ENCODE measurements around the gene SLC25A22.
A peak's percentile ranks its signal among the peaks of the same experiment; 100 is the strongest.

SLC25A22 gene

DNA sequence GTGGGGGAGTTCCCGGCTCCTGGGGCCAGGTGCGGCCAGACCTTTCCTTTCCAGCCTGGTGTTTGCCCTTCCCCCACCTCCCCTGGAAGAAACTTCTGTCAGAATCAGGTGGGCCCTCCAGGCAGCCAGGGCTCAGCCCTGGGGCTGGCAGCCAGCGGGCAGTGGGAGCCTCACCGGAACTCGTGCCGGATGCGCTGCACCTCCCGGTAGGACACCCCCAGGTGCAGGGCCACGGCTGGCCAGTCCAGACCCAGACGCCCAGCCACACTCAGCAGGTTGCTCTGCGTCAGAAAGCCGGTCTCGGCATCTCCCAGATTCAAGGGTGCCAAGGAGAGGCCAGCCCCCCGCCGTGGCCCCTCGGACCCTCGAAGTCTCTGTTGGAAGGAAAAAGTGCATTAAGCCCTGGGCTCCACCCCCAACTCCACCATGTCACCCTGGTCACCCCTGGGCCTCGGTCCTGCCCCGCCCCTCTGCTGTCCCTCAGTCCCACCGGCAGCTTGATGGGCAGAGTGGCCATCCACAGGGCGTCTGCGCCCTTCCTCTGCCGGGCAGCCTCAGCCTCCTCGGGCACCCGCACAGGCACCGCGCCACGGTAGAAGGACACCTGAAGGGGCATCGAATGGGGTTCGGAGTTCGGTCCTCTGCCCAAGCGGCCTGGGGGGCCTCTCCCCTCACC is 1.7 kb upstream of the SLC25A22 start:
- Histone ChIP-seq H3K27ac (no peak overlapping the region), H3K36me3 (replicated peaks) (peaks cover 13% of the 10 kb centered on the region), H3K27me3 (replicated peaks) (no peaks in the 10 kb centered on the region), H3K4me3 (ENCODE audit: low read depth, low read length) (no peak overlapping the region)
- in situ Hi-C loops (cut with HindIII; ENCODE audit: low pct_ligation_motif_present, low sequenced_read_pairs): no loop called here
- DNase-seq: no peak
- TF ChIP-seq, protein P1, sequence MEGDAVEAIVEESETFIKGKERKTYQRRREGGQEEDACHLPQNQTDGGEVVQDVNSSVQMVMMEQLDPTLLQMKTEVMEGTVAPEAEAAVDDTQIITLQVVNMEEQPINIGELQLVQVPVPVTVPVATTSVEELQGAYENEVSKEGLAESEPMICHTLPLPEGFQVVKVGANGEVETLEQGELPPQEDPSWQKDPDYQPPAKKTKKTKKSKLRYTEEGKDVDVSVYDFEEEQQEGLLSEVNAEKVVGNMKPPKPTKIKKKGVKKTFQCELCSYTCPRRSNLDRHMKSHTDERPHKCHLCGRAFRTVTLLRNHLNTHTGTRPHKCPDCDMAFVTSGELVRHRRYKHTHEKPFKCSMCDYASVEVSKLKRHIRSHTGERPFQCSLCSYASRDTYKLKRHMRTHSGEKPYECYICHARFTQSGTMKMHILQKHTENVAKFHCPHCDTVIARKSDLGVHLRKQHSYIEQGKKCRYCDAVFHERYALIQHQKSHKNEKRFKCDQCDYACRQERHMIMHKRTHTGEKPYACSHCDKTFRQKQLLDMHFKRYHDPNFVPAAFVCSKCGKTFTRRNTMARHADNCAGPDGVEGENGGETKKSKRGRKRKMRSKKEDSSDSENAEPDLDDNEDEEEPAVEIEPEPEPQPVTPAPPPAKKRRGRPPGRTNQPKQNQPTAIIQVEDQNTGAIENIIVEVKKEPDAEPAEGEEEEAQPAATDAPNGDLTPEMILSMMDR (IDR thresholded peaks at IDR 0.05; ENCODE audit: low read depth, low read length, missing control alignments): no peak

DNA sequence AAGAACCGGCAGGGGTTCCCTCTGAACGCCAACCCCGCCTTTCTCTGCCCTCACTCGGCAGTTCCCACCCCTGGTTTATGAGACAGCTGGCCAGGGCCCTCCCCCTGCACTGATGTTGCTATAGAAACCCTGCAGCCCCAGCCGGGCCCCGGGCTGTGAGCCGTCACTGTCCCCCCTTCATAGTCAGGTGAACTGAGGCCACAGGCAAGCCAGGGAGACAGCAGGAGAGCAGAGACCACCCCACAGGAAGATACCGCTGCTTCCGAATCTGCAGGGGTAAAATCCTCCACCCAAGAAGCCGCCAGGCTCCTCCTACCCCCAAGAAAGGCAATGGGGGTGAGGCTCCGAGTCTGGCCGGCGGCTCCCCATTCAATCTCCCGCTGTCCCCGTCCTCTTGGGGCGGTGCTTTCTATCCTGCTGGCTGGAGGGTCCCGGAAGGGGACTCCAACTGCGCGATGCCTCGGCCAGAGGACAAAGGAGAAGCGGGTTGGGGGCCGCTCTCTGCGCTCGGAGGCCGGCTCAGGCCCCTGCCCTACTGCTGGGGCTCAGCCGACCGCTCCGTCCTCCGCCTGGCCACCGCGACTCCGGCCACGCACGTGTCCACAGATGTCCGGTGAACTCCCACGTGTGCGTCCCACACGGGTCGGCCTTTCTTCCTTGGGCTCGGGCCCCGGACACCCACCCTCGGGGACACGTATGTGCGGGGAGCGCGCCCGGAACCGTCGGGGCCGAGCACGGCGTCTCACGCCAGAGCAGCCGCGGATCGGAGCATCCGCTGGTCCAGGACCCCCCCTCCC is 587 bp downstream of the SLC25A22 start:
- peak; percentile 85 for DNase-seq
- Histone ChIP-seq H3K27ac (peak overlapping the region; percentile 79), H3K36me3 (replicated peaks) (peaks cover 22% of the 10 kb centered on the region), H3K27me3 (replicated peaks) (no peaks in the 10 kb centered on the region), H3K4me3 (ENCODE audit: low read depth, low read length) (peak overlapping the region; percentile 80)
- in situ Hi-C loops (cut with HindIII; ENCODE audit: low pct_ligation_motif_present, low sequenced_read_pairs): no loop called here
- TF ChIP-seq, protein P1 (IDR thresholded peaks at IDR 0.05; ENCODE audit: low read depth, low read length, missing control alignments): no peak

DNA sequence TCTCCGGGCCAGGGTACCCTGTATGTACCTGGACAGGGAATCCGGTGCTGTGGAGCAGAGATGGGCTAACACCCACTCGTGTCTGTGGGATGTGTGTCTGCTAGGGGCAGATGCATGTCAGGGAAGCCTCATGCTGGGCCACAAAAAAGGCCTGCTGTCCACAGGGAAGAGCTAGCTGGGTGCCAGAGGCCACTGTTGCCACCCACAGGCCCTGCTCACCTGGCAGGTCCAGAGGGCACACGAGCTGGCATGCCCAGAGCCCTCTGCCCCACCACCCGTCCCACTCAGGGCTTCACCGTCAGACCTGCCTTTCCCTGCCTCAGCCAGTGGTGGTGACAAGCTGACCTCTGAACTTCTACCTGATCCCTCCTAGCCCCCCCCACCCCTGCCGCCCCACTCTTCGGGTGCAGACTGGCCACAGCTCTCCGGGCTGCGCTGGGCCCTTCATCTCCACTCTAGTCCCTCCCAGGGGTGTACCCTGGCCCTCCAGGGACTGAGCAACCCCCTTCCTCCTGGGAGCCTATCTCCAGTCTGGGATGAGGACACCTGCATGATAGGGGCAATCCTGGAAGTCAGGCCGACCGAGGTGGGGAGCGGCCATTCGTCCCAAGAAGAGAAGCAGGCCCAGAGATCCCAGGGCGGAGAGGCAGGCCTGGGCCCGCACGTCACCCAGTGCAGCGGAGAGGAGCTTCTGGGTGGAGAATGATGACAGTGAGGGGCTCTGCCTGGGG is 1.4 kb downstream of the SLC25A22 start:
- Histone ChIP-seq H3K36me3 (replicated peaks) (peaks cover 21% of the 10 kb centered on the region), H3K27ac (peak overlapping the region; percentile 79), H3K27me3 (replicated peaks) (no peaks in the 10 kb centered on the region), H3K4me3 (ENCODE audit: low read depth, low read length) (peak overlapping the region; percentile 80)
- in situ Hi-C loops (cut with HindIII; ENCODE audit: low pct_ligation_motif_present, low sequenced_read_pairs): no loop called here
- TF ChIP-seq, protein P1 (IDR thresholded peaks at IDR 0.05; ENCODE audit: low read depth, low read length, missing control alignments): no peak
- DNase-seq: no peak

DNA sequence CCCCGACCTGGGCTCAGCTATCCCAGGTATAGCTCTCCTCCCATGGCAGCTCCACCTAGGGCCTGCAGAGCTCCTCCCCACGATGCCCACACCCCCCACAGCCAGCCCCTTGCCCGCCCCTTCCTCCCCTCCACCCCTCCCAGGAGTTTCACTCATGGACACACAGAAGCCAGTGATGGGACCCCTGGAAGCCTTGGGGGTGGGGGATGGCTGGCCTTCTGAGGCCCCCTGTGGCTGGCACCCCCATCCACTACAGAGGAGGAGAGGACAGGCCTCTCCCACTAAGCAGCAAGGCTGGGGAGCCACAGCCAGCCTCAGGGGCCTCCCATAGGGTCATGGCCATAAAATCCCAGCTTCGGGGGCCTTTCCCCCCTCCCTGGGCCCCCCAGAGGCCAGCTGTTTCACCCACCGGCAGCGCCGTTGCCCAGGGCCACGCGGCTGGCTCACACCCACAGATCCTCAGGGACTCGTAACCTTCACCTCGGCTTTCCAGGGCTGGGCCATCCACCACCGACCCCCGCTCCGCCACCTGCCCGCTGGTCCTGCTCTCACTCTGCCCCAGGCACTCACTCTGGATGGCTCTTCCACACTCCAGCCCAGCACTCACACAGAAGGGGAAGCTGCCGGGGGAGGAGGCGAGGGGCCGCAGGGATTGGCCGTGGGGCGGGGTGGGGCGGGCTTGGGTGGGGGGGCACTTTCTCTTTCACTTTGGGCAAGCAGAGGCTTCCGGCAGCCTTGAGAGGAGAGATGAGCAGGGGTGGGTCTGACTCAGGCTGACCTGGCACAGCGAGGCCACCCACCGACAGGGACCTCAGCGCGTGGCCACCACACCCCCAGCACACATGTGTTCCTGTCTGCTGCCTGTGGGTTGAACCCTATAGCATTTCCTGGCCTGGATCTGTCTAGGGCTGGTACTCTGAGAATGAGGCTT is 2.2 kb downstream of the SLC25A22 start:
- in situ Hi-C loops (cut with HindIII; ENCODE audit: low pct_ligation_motif_present, low sequenced_read_pairs): no loop called here
- Histone ChIP-seq H3K27ac (peak overlapping the region; percentile 79), H3K36me3 (replicated peaks) (peaks cover 23% of the 10 kb centered on the region), H3K4me3 (ENCODE audit: low read depth, low read length) (peak overlapping the region; percentile 80), H3K27me3 (replicated peaks) (no peaks in the 10 kb centered on the region)
- DNase-seq: peak; percentile 75
- TF ChIP-seq, protein P1 (IDR thresholded peaks at IDR 0.05; ENCODE audit: low read depth, low read length, missing control alignments): no peak

All from brain microvascular endothelial cell (primary cell).